GM21367 (cell line): ENCODE measurements around the gene LDHB.
"Not testable (repeated sequence)": the region's sequence is repeated elsewhere in the genome, so short reads cannot be mapped to it uniquely, and the experiment has no call there.

Source experiments
- ATAC-seq: cut with Tn5 transposase; IDR thresholded peaks from one replicate; pipeline ENCODE4 v1.9.1; 2021; ENCODE audit not compliant: unreplicated experiment

Gene LDHB

GRCh38 chr12:21662122-21662792 lies 4.6 kb upstream of the LDHB start:
- ATAC-seq = no peak

GRCh38 chr12:21661396-21662093 lies 3.9 kb upstream of the LDHB start:
- not testable (repeated sequence) for ATAC-seq

- ATAC-seq = no peak
Measured at GRCh38 chr12:21659383-21659782, 1.7 kb upstream of the LDHB start.

GRCh38 chr12:21656905-21657325 lies 727 bp downstream of the LDHB start:
- ATAC-seq = peak; percentile 31

GRCh38 chr12:21655591-21655990 lies 2.1 kb downstream of the LDHB start:
- no peak for ATAC-seq

- no peak for ATAC-seq
Measured at GRCh38 chr12:21651821-21652220, 5.8 kb downstream of the LDHB start.

- no peak for ATAC-seq
Measured at GRCh38 chr12:21650997-21651396, 6.6 kb downstream of the LDHB start.

GRCh38 chr12:21649034-21649433 lies 8.6 kb downstream of the LDHB start:
- ATAC-seq = no peak

GRCh38 chr12:21648378-21648777 lies 9.3 kb downstream of the LDHB start:
- ATAC-seq = no peak

GRCh38 chr12:21647179-21647578 lies 10.5 kb downstream of the LDHB start:
- no peak for ATAC-seq

GRCh38 chr12:21645041-21645500 lies 12.6 kb downstream of the LDHB start:
- ATAC-seq = not testable (repeated sequence)

GRCh38 chr12:21644516-21644915 lies 13.1 kb downstream of the LDHB start:
- no peak for ATAC-seq

- no peak for ATAC-seq
Measured at GRCh38 chr12:21643758-21644157, 13.9 kb downstream of the LDHB start.

GRCh38 chr12:21642707-21643389 lies 14.8 kb downstream of the LDHB start:
- no peak for ATAC-seq

- no peak for ATAC-seq
Measured at GRCh38 chr12:21638054-21638891, 19.4 kb downstream of the LDHB start.

GRCh38 chr12:21634245-21634644 lies 23.4 kb downstream of the LDHB start:
- ATAC-seq = no peak

- no peak for ATAC-seq
Measured at GRCh38 chr12:21631367-21631766, 26.3 kb downstream of the LDHB start.

- ATAC-seq = no peak
Measured at GRCh38 chr12:21627924-21628323, 29.7 kb downstream of the LDHB start.

GRCh38 chr12:21618566-21618965 lies 39.1 kb downstream of the LDHB start:
- no peak for ATAC-seq

- ATAC-seq = no peak
Measured at GRCh38 chr12:21617030-21617429, 40.6 kb downstream of the LDHB start.

GRCh38 chr12:21615431-21615830 lies 42.2 kb downstream of the LDHB start:
- ATAC-seq = no peak
